ENCODE measurements around the gene ADSS2. TPM values are rescaled to one million over a fixed set of nuclear protein-coding genes. Genes with fewer than 3 reads are reported as not detected.
A peak's percentile ranks its signal among the peaks of the same experiment; 100 is the strongest.

Gene ADSS2
- polyA plus RNA-seq, 2 of the 4 experiments (the other 2 are of a cell fraction) = 46.1 to 74.3 TPM

GRCh38 chr1:244386595-244386994, 65.1 kb downstream of the ADSS2 start:
- CTCF ChIA-PET = no interaction called here
- no peak for ATAC-seq
- FAIRE-seq = no peak

DNA sequence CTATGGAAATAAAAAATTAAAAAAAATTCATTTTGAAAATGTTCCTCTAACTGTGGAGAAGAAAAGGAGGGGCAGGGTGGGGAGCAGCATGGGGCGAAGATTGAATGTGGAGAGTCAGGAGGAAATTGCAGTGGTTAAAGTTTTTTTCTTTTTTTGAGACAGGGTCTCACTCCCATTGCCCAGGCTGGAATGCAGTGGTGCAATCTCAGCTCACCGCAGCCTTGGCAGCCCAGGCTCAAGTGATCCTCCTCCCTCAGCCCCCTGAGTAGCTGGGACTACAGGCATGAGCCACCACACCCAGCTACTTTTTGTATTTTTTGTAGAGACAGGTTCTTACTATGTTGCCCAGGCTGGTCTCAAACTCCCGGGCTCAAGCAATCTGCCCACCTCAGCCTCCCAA, 67.6 kb downstream of the ADSS2 start:
- DNase-seq (ENCODE audit: low read depth in 1 of 2, low spot score in 1 of 2) = no peak
- 91% methylated on average over 3 of the region's 3 CpGs for WGBS (ENCODE audit: missing lambda C conversion rate)
- Histone ChIP-seq H3K4me1 (peaks cover 14% of the 10 kb centered on the region), H3K4me2 (no peak overlapping the region), H3K27ac (no peak overlapping the region), H3K9me3 (no peaks in the 10 kb centered on the region), H3K4me3 (no peak overlapping the region)
- ATAC-seq = no peak
- TF ChIP-seq ZC3H11A (IDR thresholded peaks at IDR 0.05) = no peak
- TF ChIP-seq CBX2 (IDR thresholded peaks at IDR 0.05; ENCODE audit: borderline replicate concordance, low read depth) = no peak
- no peak for TF ChIP-seq FOXS1 (CRISPR knock-in tag; IDR thresholded peaks at IDR 0.05)
- TF ChIP-seq, protein P1, sequence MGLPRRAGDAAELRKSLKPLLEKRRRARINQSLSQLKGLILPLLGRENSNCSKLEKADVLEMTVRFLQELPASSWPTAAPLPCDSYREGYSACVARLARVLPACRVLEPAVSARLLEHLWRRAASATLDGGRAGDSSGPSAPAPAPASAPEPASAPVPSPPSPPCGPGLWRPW (IDR thresholded peaks at IDR 0.05) = no peak
- no peak for TF ChIP-seq POLR2AphosphoS2 (conservative IDR thresholded peaks at IDR 0.05; ENCODE audit: low read length)
- TF ChIP-seq HDAC2 (IDR thresholded peaks at IDR 0.05) = no peak
- TF ChIP-seq NFE2L2 (conservative IDR thresholded peaks at IDR 0.05; ENCODE audit: low read length) = no peak
- TF ChIP-seq TFCP2L1 (CRISPR knock-in tag; IDR thresholded peaks at IDR 0.05) = no peak
- no peak for TF ChIP-seq ZNF302 (CRISPR knock-in tag; IDR thresholded peaks at IDR 0.05)
- no peak for TF ChIP-seq E2F6 (IDR thresholded peaks at IDR 0.05; ENCODE audit: borderline replicate concordance, low read depth)
- TF ChIP-seq, protein P2, sequence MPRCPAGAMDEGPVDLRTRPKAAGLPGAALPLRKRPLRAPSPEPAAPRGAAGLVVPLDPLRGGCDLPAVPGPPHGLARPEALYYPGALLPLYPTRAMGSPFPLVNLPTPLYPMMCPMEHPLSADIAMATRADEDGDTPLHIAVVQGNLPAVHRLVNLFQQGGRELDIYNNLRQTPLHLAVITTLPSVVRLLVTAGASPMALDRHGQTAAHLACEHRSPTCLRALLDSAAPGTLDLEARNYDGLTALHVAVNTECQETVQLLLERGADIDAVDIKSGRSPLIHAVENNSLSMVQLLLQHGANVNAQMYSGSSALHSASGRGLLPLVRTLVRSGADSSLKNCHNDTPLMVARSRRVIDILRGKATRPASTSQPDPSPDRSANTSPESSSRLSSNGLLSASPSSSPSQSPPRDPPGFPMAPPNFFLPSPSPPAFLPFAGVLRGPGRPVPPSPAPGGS (IDR thresholded peaks at IDR 0.05) = no peak
- ChIA-PET POLR2A (no interaction called here), CTCF (interaction anchor here (1.0 kb wide), 1 partner anchor 85 kb away, joined by 3 read pairs; no protein-coding TSS in a partner anchor)
- no peak for FAIRE-seq

More at GRCh38 chr1:244386595-244386994, 65.1 kb downstream of the ADSS2 start:
- H3K9me3 ChIP-seq = no peaks in the 10 kb centered on the region
- peaks cover 19% of the 10 kb centered on the region for H3K4me1 ChIP-seq
- H3K4me2 ChIP-seq = no peak overlapping the region
- H3K4me3 ChIP-seq = no peak overlapping the region
- no peak for TF ChIP-seq RFX5 (IDR thresholded peaks at IDR 0.05)
- TF ChIP-seq TP53 (CRISPR knock-in tag; IDR thresholded peaks at IDR 0.05) = no peak
- TF ChIP-seq, protein P3, sequence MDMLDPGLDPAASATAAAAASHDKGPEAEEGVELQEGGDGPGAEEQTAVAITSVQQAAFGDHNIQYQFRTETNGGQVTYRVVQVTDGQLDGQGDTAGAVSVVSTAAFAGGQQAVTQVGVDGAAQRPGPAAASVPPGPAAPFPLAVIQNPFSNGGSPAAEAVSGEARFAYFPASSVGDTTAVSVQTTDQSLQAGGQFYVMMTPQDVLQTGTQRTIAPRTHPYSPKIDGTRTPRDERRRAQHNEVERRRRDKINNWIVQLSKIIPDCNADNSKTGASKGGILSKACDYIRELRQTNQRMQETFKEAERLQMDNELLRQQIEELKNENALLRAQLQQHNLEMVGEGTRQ (IDR thresholded peaks at IDR 0.05) = no peak
- TF ChIP-seq ZFP36 (IDR thresholded peaks at IDR 0.05; ENCODE audit: borderline replicate concordance, partially characterized antibody) = no peak
- TF ChIP-seq, protein P2 (IDR thresholded peaks at IDR 0.05) = no peak
- DNase-seq (ENCODE audit: low read depth in 1 of 2, low spot score in 1 of 2) = no peak
- H3K27ac ChIP-seq = no peak overlapping the region
- WGBS (ENCODE audit: missing lambda C conversion rate) = 87% methylated on average over 1 of the region's 1 CpG
- POLR2A ChIA-PET = no interaction called here

- Histone ChIP-seq H3K4me2 (no peak overlapping the region), H3K27ac (no peak overlapping the region), H3K4me3 (no peak overlapping the region), H3K4me1 (peaks cover 14% of the 10 kb centered on the region), H3K9me3 (no peaks in the 10 kb centered on the region)
- DNase-seq (ENCODE audit: low read depth in 1 of 2, low spot score in 1 of 2) (no peak), ATAC-seq (peak in 1 of 2 experiments; percentile 67; a peak in 3 of 6 replicates), FAIRE-seq (no peak)
- TF ChIP-seq TP53 (CRISPR knock-in tag; IDR thresholded peaks at IDR 0.05) (no peak), RCOR1 (IDR thresholded peaks at IDR 0.05; ENCODE audit: low read depth, low read length) (no peak), RFX5 (IDR thresholded peaks at IDR 0.05) (no peak), HEYL (CRISPR knock-in tag; IDR thresholded peaks at IDR 0.05) (no peak)
- WGBS (ENCODE audit: missing lambda C conversion rate) = 96% methylated on average over 4 of the region's 4 CpGs
- CTCF ChIA-PET = interaction anchor here (0.7 to 1.6 kb wide), 3 partner anchors 21 to 84 kb away, joined by 3 read pairs; no protein-coding TSS in a partner anchor
- POLR2A ChIA-PET = no interaction called here
Observed at GRCh38 chr1:244383278-244383884, 68.3 kb downstream of the ADSS2 start.
